Fibroblast of pulmonary artery (primary cell): ENCODE data around the gene CDKN1C.
"Not testable (repeated sequence)": the region's sequence is repeated elsewhere in the genome, so short reads cannot be mapped to it uniquely, and the experiment has no call there.

ENCODE experiments used
- DNase-seq: peaks from one replicate; pipeline ENCODE4 v3.0.0-alpha.2; 2010; ENCODE audit warnings: low read depth
- H3K4me3 ChIP-seq: replicated peaks from 2 replicates; pipeline ENCODE4 v1.5.1; 2011; ENCODE audit warnings: low read depth, mild to moderate bottlenecking, control low read depth, low read length, moderate library complexity
- TF ChIP-seq, protein P1 (sequence below): IDR thresholded peaks from 2 replicates; pipeline ENCODE4 v1.5.1; 2011; ENCODE audit warnings: mild to moderate bottlenecking, control low read depth, low read length, inconsistent platforms; ENCODE audit errors: missing control alignments

CDKN1C gene

DNA sequence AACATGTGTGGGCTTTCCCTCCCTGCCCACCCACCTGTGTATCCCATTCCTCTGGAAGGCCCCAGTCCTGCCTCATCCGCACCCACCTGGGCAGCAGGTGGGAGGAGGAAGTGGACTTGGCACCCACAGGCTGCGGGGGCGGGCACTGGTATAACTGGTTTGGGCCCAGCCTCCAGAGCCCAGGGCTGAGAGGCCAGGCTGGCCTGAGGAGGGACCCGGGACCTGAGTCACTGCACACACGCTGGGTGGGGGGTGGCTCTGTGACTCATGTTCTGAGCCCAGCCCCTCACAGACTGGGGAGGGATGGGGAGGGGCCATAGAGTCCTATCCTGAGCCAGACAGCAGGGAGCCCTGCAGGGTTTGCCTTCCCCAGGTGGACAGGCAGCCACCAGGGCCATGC lies 26.9 kb upstream of the CDKN1C start:
- TF ChIP-seq, protein P1, sequence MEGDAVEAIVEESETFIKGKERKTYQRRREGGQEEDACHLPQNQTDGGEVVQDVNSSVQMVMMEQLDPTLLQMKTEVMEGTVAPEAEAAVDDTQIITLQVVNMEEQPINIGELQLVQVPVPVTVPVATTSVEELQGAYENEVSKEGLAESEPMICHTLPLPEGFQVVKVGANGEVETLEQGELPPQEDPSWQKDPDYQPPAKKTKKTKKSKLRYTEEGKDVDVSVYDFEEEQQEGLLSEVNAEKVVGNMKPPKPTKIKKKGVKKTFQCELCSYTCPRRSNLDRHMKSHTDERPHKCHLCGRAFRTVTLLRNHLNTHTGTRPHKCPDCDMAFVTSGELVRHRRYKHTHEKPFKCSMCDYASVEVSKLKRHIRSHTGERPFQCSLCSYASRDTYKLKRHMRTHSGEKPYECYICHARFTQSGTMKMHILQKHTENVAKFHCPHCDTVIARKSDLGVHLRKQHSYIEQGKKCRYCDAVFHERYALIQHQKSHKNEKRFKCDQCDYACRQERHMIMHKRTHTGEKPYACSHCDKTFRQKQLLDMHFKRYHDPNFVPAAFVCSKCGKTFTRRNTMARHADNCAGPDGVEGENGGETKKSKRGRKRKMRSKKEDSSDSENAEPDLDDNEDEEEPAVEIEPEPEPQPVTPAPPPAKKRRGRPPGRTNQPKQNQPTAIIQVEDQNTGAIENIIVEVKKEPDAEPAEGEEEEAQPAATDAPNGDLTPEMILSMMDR: no peak
- no peak overlapping the region for H3K4me3 ChIP-seq

DNA sequence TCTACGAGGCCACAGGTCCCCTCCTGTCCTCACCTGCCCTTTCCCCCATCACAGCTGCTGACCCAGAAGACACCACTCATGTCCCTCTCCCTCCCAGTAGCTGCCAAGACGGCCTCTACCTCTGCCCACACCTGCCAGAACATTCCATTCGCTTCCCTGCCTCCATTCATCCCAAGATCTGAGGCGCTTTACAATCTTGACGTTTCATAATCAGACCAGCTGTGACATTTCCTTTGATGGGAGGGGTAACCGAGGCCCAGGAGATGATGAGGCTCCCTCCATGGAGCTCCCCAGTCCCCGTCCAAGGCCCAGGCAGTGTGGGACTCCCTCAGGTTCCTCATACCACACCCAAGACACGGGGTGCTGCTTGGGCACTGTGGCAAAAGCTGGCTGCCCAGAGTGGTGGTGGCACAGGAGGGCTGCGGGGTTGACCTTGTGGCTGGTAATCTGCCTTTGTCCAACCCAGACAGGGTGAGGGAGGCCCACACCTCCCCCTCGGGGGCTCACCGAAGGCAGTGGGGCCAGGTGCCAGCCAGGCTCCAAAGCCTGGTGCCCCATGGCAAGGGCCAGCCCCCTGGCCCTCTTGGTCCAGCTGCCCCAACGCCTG lies 26.3 kb upstream of the CDKN1C start:
- no peak for DNase-seq
- TF ChIP-seq, protein P1: no peak
- H3K4me3 ChIP-seq: no peak overlapping the region

More for the DNA sequence above, 26.9 kb upstream of the CDKN1C start:
- DNase-seq: peak; percentile 65

DNA sequence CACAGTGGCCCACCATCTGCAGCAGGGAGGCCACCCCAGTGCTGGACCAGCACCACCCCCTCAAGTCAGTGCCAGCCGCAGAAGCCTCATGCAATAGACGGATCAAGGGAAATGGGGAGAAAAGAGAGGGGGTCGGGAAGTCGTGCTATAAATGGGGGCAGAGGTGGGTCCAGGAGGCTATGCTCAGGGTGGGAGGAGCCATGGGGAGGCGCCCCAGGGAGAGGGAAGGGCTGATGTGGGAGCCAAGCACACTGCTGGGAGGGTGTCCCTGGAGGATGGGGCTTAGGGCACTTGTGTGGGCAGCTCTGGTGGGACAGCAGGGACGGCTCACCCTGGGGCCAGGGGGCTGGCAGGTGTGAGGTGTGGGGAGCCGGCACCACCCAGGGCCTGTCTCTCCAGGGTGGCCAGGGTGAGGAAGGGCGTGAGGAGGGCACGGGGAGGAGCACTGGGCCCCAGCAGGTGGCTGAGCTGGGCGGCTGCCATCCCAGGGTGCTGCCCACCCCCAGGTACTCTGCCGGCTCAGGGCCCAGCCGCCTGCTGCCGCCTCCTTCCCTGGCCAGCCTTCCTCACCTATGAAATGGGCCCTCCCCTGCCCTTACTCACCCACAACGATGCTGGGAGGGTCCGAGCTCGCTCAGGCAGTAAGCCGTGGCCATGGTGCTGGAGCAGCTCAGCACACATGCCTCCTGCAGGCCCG lies 25.7 kb upstream of the CDKN1C start:
- TF ChIP-seq, protein P1: no peak
- H3K4me3 ChIP-seq: no peak overlapping the region
- DNase-seq: no peak

DNA sequence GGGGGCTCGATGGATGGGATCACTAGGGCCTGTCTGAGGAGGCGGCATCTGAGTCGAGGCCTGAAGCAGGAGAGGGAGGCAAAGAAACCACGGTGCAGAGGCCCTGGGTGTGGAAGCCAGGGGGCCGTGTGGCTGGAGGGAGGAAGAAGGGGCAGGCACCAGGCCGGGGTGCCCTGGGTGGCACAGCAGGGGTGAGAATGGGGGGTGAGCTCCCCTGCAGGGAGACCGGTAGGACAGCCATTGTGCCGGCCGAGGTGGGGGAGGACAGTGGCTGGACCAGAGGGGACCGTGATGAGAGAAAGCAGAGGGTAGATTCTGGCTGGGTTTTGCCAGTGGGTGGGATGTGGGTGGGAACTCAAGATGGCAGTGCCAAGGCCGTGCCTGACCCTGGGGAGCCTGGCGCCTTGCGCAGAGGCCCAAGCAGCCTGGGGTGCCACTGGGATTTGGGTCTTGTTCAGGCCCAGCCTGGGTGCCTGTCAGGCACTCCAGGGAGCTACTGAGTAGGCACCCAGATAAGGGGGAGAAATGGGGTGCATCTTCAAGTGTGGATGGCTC lies 24.9 kb upstream of the CDKN1C start:
- TF ChIP-seq, protein P1: no peak
- DNase-seq: no peak
- no peak overlapping the region for H3K4me3 ChIP-seq

DNA sequence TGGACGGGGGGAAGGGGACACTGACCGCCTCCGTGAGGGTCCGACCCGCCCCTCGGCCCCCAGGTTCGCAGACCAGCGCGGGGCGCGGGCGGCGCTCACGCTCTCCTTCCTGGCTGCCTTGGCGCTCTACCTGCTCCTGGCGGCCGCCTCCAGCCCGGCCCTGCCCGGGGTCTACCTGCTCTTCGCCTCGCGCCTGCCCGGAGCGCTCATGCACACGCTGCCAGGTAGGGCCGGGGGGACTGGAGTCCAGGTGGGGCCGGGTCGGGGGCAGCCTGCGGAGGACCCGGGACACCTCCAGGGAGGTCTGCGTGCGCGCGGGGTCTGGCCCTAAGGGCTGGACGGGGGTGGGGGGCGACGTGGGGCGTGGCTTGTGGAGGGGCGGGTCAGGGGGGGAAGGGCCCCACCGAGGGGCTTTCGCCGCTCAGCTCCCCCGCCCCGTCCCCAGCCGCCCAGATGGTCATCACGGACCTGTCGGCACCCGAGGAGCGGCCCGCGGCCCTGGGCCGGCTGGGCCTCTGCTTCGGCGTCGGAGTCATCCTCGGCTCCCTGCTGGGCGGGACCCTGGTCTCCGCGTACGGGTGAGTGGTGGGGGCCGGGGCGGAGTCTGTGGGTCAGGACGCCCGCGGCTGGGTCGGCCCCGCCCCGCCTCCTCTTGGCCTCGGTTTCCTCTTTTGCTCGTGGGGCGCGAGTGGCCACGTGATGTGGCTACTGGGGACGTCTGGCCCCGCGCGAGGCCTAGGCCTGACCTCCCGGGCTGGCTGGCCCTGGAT lies 23.7 kb upstream of the CDKN1C start:
- no peak overlapping the region for H3K4me3 ChIP-seq
- no peak for DNase-seq

DNA sequence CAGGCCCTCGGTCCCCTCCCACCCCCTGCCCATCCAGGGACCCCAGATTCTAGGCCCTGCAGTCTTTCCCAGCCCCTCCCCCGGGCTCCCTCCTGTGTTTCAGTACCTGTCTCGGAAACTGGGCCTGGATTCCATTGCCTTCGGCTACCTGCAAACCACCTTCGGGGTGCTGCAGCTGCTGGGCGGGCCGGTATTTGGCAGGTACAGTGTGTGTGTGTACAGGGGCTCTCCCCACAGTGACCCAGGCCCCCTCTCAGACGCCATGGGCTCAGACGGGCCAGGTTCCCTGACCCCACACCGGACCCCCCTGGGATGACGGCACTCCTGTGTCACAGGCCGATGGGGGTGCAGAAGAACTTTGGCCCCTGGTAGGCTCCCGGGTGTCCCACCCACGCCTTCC lies 22.6 kb upstream of the CDKN1C start:
- TF ChIP-seq, protein P1: no peak
- H3K4me3 ChIP-seq: no peak overlapping the region
- no peak for DNase-seq

More for the DNA sequence above, 23.7 kb upstream of the CDKN1C start:
- TF ChIP-seq, protein P1: no peak

DNA sequence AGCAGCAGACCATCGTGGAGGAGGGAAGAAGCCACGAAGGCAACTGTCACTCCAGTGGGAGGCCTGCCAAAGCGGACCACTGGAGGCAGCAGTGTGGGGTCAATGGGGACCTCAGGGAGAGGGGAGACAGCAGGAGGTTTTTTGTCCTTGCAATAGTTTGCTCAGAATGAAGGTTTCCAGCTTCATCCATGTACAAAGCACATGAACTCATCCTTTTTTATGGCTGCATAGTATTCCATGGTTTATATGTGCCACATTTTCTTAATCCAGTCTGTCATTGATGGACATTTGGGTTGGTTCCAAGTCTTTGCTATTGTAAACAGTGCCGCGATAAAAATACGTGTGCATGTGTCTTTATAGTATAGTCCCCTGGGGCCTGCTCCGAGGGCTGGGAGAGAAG lies 19.7 kb upstream of the CDKN1C start:
- DNase-seq, H3K4me3 ChIP-seq: not testable (repeated sequence)
